NOMO-1 treated with DMSO at 0.1 percent for 48 hours (cell line): ENCODE results near the gene CHCHD6.

Source experiments
- DNase-seq: peaks from one replicate; lab custom pipeline; 2025; ENCODE audit not compliant: unreplicated experiment; lab: John Stamatoyannopoulos, UW

The CHCHD6 gene

GRCh38 chr3:126668450-126669401, 35.3 kb upstream of the CHCHD6 start:
- no peak for DNase-seq

GRCh38 chr3:126671521-126671920, 32.5 kb upstream of the CHCHD6 start:
- DNase-seq, result peak; percentile 20

GRCh38 chr3:126672340-126672739, 31.7 kb upstream of the CHCHD6 start:
- no peak for DNase-seq

GRCh38 chr3:126672741-126673140, 31.3 kb upstream of the CHCHD6 start:
- no peak for DNase-seq

- DNase-seq, result peak; percentile 25
These were observed 26.9 kb upstream of the CHCHD6 start for GRCh38 chr3:126676919-126677705.

- no peak for DNase-seq
These were observed 26.1 kb upstream of the CHCHD6 start for GRCh38 chr3:126677862-126678503.

- DNase-seq, result no peak
These were observed 25.2 kb upstream of the CHCHD6 start for GRCh38 chr3:126678693-126679317.

GRCh38 chr3:126679318-126679751, 24.7 kb upstream of the CHCHD6 start:
- DNase-seq, result peak; percentile 44

GRCh38 chr3:126679831-126680666, 24.0 kb upstream of the CHCHD6 start:
- DNase-seq, result no peak

- DNase-seq, result no peak
These were observed 23.4 kb upstream of the CHCHD6 start for GRCh38 chr3:126680667-126681055.

- no peak for DNase-seq
These were observed 22.0 kb upstream of the CHCHD6 start for GRCh38 chr3:126682009-126682408.

GRCh38 chr3:126683069-126683468, 21.0 kb upstream of the CHCHD6 start:
- peak; percentile 13 for DNase-seq

GRCh38 chr3:126684218-126684751, 19.8 kb upstream of the CHCHD6 start:
- DNase-seq, result no peak

- no peak for DNase-seq
These were observed 19.0 kb upstream of the CHCHD6 start for GRCh38 chr3:126685021-126685420.

GRCh38 chr3:126685493-126685892, 18.5 kb upstream of the CHCHD6 start:
- DNase-seq, result no peak

GRCh38 chr3:126691765-126692164, 12.3 kb upstream of the CHCHD6 start:
- DNase-seq, result no peak

GRCh38 chr3:126692858-126693257, 11.2 kb upstream of the CHCHD6 start:
- DNase-seq, result no peak

- DNase-seq, result no peak
These were observed 10.1 kb upstream of the CHCHD6 start for GRCh38 chr3:126693921-126694320.

GRCh38 chr3:126696701-126697267, 7.3 kb upstream of the CHCHD6 start:
- no peak for DNase-seq
